Measurements from ENCODE around the gene SDF2.
A peak's percentile ranks its signal among the peaks of the same experiment; 100 is the strongest.

The SDF2 gene

GRCh38 chr17:28661635-28662526, at the start of gene SDF2, which contains the start of gene SUPT6H:
Gene SDF2 (minus strand): TSS chr17:28661906. CDS start chr17:28661876, 30 bp downstream.
Gene SUPT6H (plus strand): TSS chr17:28662205. CDS start chr17:28673402, 11,197 bp downstream.
- H3K36me3 ChIP-seq (ENCODE audit: control insufficient read depth, insufficient read depth, low read length) = peaks cover 21% of the 10 kb centered on the region
- peak within 1 kb of the TSS; percentile 95 for H3K9ac ChIP-seq (ENCODE audit: low read depth, low read length)
- peaks cover 7% of the 10 kb centered on the region for H3K4me1 ChIP-seq (ENCODE audit: control insufficient read depth, insufficient read depth, low read length)
- H3K9me3 ChIP-seq (ENCODE audit: control insufficient read depth, insufficient read depth, low read length) = no peaks in the 10 kb centered on the region
- peak within 1 kb of the TSS; percentile 100 for H3K4me3 ChIP-seq (ENCODE audit: low read depth, low read length)
- H3K27me3 ChIP-seq (ENCODE audit: control insufficient read depth, insufficient read depth, low read length) = no peaks in the 10 kb centered on the region

- H3K9me3 ChIP-seq (ENCODE audit: control insufficient read depth, insufficient read depth, low read length) = no peaks in the 10 kb centered on the region
- H3K4me1 ChIP-seq (ENCODE audit: control insufficient read depth, insufficient read depth, low read length) = peaks cover 11% of the 10 kb centered on the region
- peak overlapping the region; percentile 76 for H3K4me3 ChIP-seq (ENCODE audit: low read depth, low read length)
- H3K36me3 ChIP-seq (ENCODE audit: control insufficient read depth, insufficient read depth, low read length) = peaks cover 22% of the 10 kb centered on the region
- peak overlapping the region; percentile 70 for H3K9ac ChIP-seq (ENCODE audit: low read depth, low read length)
- no peaks in the 10 kb centered on the region for H3K27me3 ChIP-seq (ENCODE audit: control insufficient read depth, insufficient read depth, low read length)
Observed at GRCh38 chr17:28710861-28711722, 49.4 kb upstream of the SDF2 start.

GRCh38 chr17:28707339-28707720, 45.6 kb upstream of the SDF2 start:
- H3K9ac ChIP-seq (ENCODE audit: low read depth, low read length) = peak overlapping the region; percentile 24
- no peak overlapping the region for H3K4me3 ChIP-seq (ENCODE audit: low read depth, low read length)
- H3K4me1 ChIP-seq (ENCODE audit: control insufficient read depth, insufficient read depth, low read length) = peaks cover 3% of the 10 kb centered on the region
- H3K27me3 ChIP-seq (ENCODE audit: control insufficient read depth, insufficient read depth, low read length) = no peaks in the 10 kb centered on the region
- H3K36me3 ChIP-seq (ENCODE audit: control insufficient read depth, insufficient read depth, low read length) = peaks cover 28% of the 10 kb centered on the region
- H3K9me3 ChIP-seq (ENCODE audit: control insufficient read depth, insufficient read depth, low read length) = no peaks in the 10 kb centered on the region

GRCh38 chr17:28706471-28707338, 45.0 kb upstream of the SDF2 start:
- no peaks in the 10 kb centered on the region for H3K27me3 ChIP-seq (ENCODE audit: control insufficient read depth, insufficient read depth, low read length)
- H3K36me3 ChIP-seq (ENCODE audit: control insufficient read depth, insufficient read depth, low read length) = peaks cover 34% of the 10 kb centered on the region
- no peak overlapping the region for H3K4me3 ChIP-seq (ENCODE audit: low read depth, low read length)
- no peaks in the 10 kb centered on the region for H3K9me3 ChIP-seq (ENCODE audit: control insufficient read depth, insufficient read depth, low read length)
- peaks cover 3% of the 10 kb centered on the region for H3K4me1 ChIP-seq (ENCODE audit: control insufficient read depth, insufficient read depth, low read length)
- H3K9ac ChIP-seq (ENCODE audit: low read depth, low read length) = peak overlapping the region; percentile 24

GRCh38 chr17:28705728-28706334, 44.1 kb upstream of the SDF2 start:
- Histone ChIP-seq H3K9me3 (ENCODE audit: control insufficient read depth, insufficient read depth, low read length) (no peaks in the 10 kb centered on the region), H3K9ac (ENCODE audit: low read depth, low read length) (no peak overlapping the region), H3K27me3 (ENCODE audit: control insufficient read depth, insufficient read depth, low read length) (no peaks in the 10 kb centered on the region), H3K4me1 (ENCODE audit: control insufficient read depth, insufficient read depth, low read length) (peaks cover 3% of the 10 kb centered on the region), H3K4me3 (ENCODE audit: low read depth, low read length) (no peak overlapping the region), H3K36me3 (ENCODE audit: control insufficient read depth, insufficient read depth, low read length) (peaks cover 43% of the 10 kb centered on the region)

- peaks cover 3% of the 10 kb centered on the region for H3K4me1 ChIP-seq (ENCODE audit: control insufficient read depth, insufficient read depth, low read length)
- H3K4me3 ChIP-seq (ENCODE audit: low read depth, low read length) = no peak overlapping the region
- no peaks in the 10 kb centered on the region for H3K27me3 ChIP-seq (ENCODE audit: control insufficient read depth, insufficient read depth, low read length)
- no peaks in the 10 kb centered on the region for H3K9me3 ChIP-seq (ENCODE audit: control insufficient read depth, insufficient read depth, low read length)
- no peak overlapping the region for H3K9ac ChIP-seq (ENCODE audit: low read depth, low read length)
- peaks cover 50% of the 10 kb centered on the region for H3K36me3 ChIP-seq (ENCODE audit: control insufficient read depth, insufficient read depth, low read length)
Observed at GRCh38 chr17:28705074-28705659, 43.5 kb upstream of the SDF2 start.

- H3K36me3 ChIP-seq (ENCODE audit: control insufficient read depth, insufficient read depth, low read length) = peaks cover 58% of the 10 kb centered on the region
Observed at GRCh38 chr17:28704219-28704858, 42.6 kb upstream of the SDF2 start.

GRCh38 chr17:28703552-28704218, 42.0 kb upstream of the SDF2 start:
- Histone ChIP-seq H3K4me1 (ENCODE audit: control insufficient read depth, insufficient read depth, low read length) (peaks cover 3% of the 10 kb centered on the region), H3K36me3 (ENCODE audit: control insufficient read depth, insufficient read depth, low read length) (peaks cover 64% of the 10 kb centered on the region), H3K9me3 (ENCODE audit: control insufficient read depth, insufficient read depth, low read length) (no peaks in the 10 kb centered on the region), H3K9ac (ENCODE audit: low read depth, low read length) (no peak overlapping the region), H3K27me3 (ENCODE audit: control insufficient read depth, insufficient read depth, low read length) (no peaks in the 10 kb centered on the region), H3K4me3 (ENCODE audit: low read depth, low read length) (no peak overlapping the region)

More at GRCh38 chr17:28704219-28704858, 42.6 kb upstream of the SDF2 start:
- Histone ChIP-seq H3K27me3 (ENCODE audit: control insufficient read depth, insufficient read depth, low read length) (no peaks in the 10 kb centered on the region), H3K9ac (ENCODE audit: low read depth, low read length) (no peak overlapping the region), H3K4me3 (ENCODE audit: low read depth, low read length) (no peak overlapping the region), H3K4me1 (ENCODE audit: control insufficient read depth, insufficient read depth, low read length) (peaks cover 3% of the 10 kb centered on the region), H3K9me3 (ENCODE audit: control insufficient read depth, insufficient read depth, low read length) (no peaks in the 10 kb centered on the region)

GRCh38 chr17:28702752-28703150, 41.0 kb upstream of the SDF2 start:
- Histone ChIP-seq H3K9ac (ENCODE audit: low read depth, low read length) (no peak overlapping the region), H3K27me3 (ENCODE audit: control insufficient read depth, insufficient read depth, low read length) (no peaks in the 10 kb centered on the region), H3K9me3 (ENCODE audit: control insufficient read depth, insufficient read depth, low read length) (no peaks in the 10 kb centered on the region), H3K4me1 (ENCODE audit: control insufficient read depth, insufficient read depth, low read length) (peaks cover 3% of the 10 kb centered on the region), H3K36me3 (ENCODE audit: control insufficient read depth, insufficient read depth, low read length) (peaks cover 73% of the 10 kb centered on the region), H3K4me3 (ENCODE audit: low read depth, low read length) (no peak overlapping the region)

Data from iPS-15b (cell line).